ENCODE measurements around the gene MYH16. TPM values are rescaled to one million over a fixed set of nuclear protein-coding genes. Genes with fewer than 3 reads are reported as not detected.
"Not testable (repeated sequence)": the region's sequence is repeated elsewhere in the genome, so short reads cannot be mapped to it uniquely, and the experiment has no call there.

MYH16 gene
- total and polyA plus RNA-seq, 12 donors, result 0.03 to 0.28 TPM; not detected in 10

- no peak for TF ChIP-seq CTCF (IDR thresholded peaks at IDR 0.05)
- no peak for TF ChIP-seq POLR2A (IDR thresholded peaks at IDR 0.05)
- DNase-seq, result no peak
- intact Hi-C loops (cut with DNase I), result no loop called here
- no peaks in the 10 kb centered on the region for H3K36me3 ChIP-seq (replicated peaks in 1 of 2)
- WGBS, 4 donors, result 62 to 76% (median 65%) methylated on average over 8 to 9 of the region's 9 CpGs
- no peak overlapping the region for H3K4me3 ChIP-seq
- no peaks in the 10 kb centered on the region for H3K27me3 ChIP-seq
- H3K27ac ChIP-seq, result no peak overlapping the region
- H3K9me3 ChIP-seq (replicated peaks in 1 of 3), result no peaks in the 10 kb centered on the region
- no peaks in the 10 kb centered on the region for H3K4me1 ChIP-seq (replicated peaks in 1 of 2)
Measured at GRCh38 chr7:99232082-99232770, 40.4 kb upstream of the MYH16 start.

GRCh38 chr7:99232955-99233354, 39.7 kb upstream of the MYH16 start:
- H3K9me3 ChIP-seq (replicated peaks in 1 of 3); H3K4me1 ChIP-seq (replicated peaks in 1 of 2); DNase-seq; H3K36me3 ChIP-seq (replicated peaks in 1 of 2); H3K4me3 ChIP-seq; intact Hi-C loops (cut with DNase I); H3K27me3 ChIP-seq; H3K27ac ChIP-seq: not testable (repeated sequence)
- WGBS, 4 donors, result 80 to 94% (median 88%) methylated on average over 4 of the region's 4 CpGs

GRCh38 chr7:99234185-99234584, 38.5 kb upstream of the MYH16 start:
- WGBS, 4 donors, result 86 to 91% (median 91%) methylated on average over 9 of the region's 9 CpGs
- intact Hi-C loops (cut with DNase I), result no loop called here
- DNase-seq, result no peak
- Histone ChIP-seq H3K36me3 (replicated peaks in 1 of 2) (no peaks in the 10 kb centered on the region), H3K27ac (no peak overlapping the region), H3K4me1 (replicated peaks in 1 of 2) (no peaks in the 10 kb centered on the region), H3K27me3 (no peaks in the 10 kb centered on the region), H3K9me3 (replicated peaks in 1 of 3) (no peaks in the 10 kb centered on the region), H3K4me3 (no peak overlapping the region)
- TF ChIP-seq POLR2A (IDR thresholded peaks at IDR 0.05) (no peak), CTCF (IDR thresholded peaks at IDR 0.05) (no peak)

- no peaks in the 10 kb centered on the region for H3K36me3 ChIP-seq (replicated peaks in 1 of 2)
- H3K27me3 ChIP-seq, result no peaks in the 10 kb centered on the region
- no peaks in the 10 kb centered on the region for H3K9me3 ChIP-seq (replicated peaks in 1 of 3)
- intact Hi-C loops (cut with DNase I), result no loop called here
- no peaks in the 10 kb centered on the region for H3K4me1 ChIP-seq (replicated peaks in 1 of 2)
- H3K4me3 ChIP-seq, result no peak overlapping the region
- TF ChIP-seq CTCF (IDR thresholded peaks at IDR 0.05), result no peak
- no peak for TF ChIP-seq POLR2A (IDR thresholded peaks at IDR 0.05)
- no peak for DNase-seq
- WGBS, 4 donors, result 88 to 92% (median 91%) methylated on average over 12 of the region's 12 CpGs
- no peak overlapping the region for H3K27ac ChIP-seq
Measured at GRCh38 chr7:99235925-99236324, 36.7 kb upstream of the MYH16 start.

- H3K4me3 ChIP-seq; DNase-seq; H3K9me3 ChIP-seq (replicated peaks in 1 of 3); H3K4me1 ChIP-seq (replicated peaks in 1 of 2); H3K27ac ChIP-seq; H3K27me3 ChIP-seq; intact Hi-C loops (cut with DNase I); H3K36me3 ChIP-seq (replicated peaks in 1 of 2): not testable (repeated sequence)
- WGBS, 4 donors, result 85 to 100% (median 93%) methylated on average over 1 of the region's 1 CpG
Measured at GRCh38 chr7:99237876-99238275, 34.8 kb upstream of the MYH16 start.

All from adrenal gland (tissue), 12 donors.